ENCODE measurements around the gene TERF2IP.

Gene TERF2IP

DNA sequence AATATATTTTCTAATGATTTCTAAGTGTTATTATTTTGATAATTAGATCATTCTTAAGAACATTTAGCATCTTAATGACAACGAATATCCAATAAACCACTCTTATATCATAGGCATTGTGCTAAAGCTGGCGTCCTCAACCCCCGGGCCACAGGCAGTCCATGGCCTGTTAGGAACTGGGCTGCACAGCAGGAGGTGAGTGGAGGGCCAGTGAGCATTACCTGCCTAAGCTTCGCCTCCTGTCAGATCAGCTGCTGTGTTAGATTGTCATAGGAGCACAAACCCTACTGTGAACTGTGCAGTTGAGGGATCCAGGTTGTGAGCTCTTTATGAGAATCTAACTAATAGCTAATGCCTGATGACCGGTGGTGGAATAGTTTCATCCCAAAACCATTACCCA lies 50.0 kb downstream of the TERF2IP start:
- Histone ChIP-seq H2AFZ (ENCODE audit: low read length) (no peak overlapping the region), H3K4me3 (ENCODE audit: low read length) (no peak overlapping the region), H3K4me2 (ENCODE audit: low read depth, low read length) (no peak overlapping the region), H3K36me3 (replicated peaks; ENCODE audit: insufficient read depth, low read length) (no peaks in the 10 kb centered on the region), H3K27ac (ENCODE audit: low read length) (no peak overlapping the region), H3K9me2 (replicated peaks; ENCODE audit: insufficient read depth, low read length) (no peaks in the 10 kb centered on the region), H3K79me2 (ENCODE audit: low read length) (no peaks in the 10 kb centered on the region), H3K9ac (ENCODE audit: low read length) (no peak overlapping the region), H4K20me1 (ENCODE audit: insufficient read depth, low read length) (no peaks in the 10 kb centered on the region), H3K27me3 (replicated peaks; ENCODE audit: insufficient read depth, low read length) (no peaks in the 10 kb centered on the region), H3K4me1 (ENCODE audit: low read length) (no peaks in the 10 kb centered on the region), H3F3A (ENCODE audit: insufficient read depth, low read length) (no peaks in the 10 kb centered on the region), H3K9me3 (replicated peaks; ENCODE audit: insufficient read depth, low read length) (no peaks in the 10 kb centered on the region)
- DNase-seq: no peak
- no peak for TF ChIP-seq EZH2 (optimal IDR thresholded peaks at IDR 0.05; ENCODE audit: low read depth, low read length)
- TF ChIP-seq CTCF (IDR thresholded peaks at IDR 0.05; ENCODE audit: low read length): no peak
- TF ChIP-seq EZH2phosphoT487 (IDR thresholded peaks at IDR 0.05; ENCODE audit: low read length): no peak

DNA sequence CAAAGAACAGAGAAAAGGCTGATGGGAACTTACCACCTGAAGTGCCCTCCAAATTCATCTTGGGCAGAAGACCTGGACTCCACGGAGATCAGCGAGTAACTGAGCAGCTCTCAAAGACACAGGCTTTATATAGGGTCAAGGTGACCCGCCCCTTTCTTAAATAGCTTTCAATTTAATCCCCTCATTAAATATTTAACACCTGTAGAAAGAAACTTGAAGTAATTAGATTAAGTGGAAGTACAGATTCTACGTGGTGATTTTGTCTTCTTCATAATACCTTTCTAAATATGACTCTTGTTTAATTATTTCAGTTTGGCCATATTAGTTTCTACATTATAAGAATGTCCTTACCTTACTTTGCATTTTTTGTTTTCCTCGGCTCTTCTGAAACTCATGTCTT lies 53.8 kb downstream of the TERF2IP start, which contains the start of gene DUXB:
Gene DUXB, minus strand, starts transcription at position 101 of the 400 bp plus-strand sequence. Its CDS starts 43 bp downstream, at position 58.
- no peaks in the 10 kb centered on the region for H3K79me2 ChIP-seq (ENCODE audit: low read length)
- no peak within 1 kb of the TSS for H3K4me2 ChIP-seq (ENCODE audit: low read depth, low read length)
- H3K9me2 ChIP-seq (replicated peaks; ENCODE audit: insufficient read depth, low read length): no peaks in the 10 kb centered on the region
- H2AFZ ChIP-seq (ENCODE audit: low read length): no peak within 1 kb of the TSS
- DNase-seq: no peak
- H3K27me3 ChIP-seq (replicated peaks; ENCODE audit: insufficient read depth, low read length): no peaks in the 10 kb centered on the region
- no peaks in the 10 kb centered on the region for H3K4me1 ChIP-seq (ENCODE audit: low read length)
- no peak within 1 kb of the TSS for H3K4me3 ChIP-seq (ENCODE audit: low read length)
- TF ChIP-seq EZH2 (optimal IDR thresholded peaks at IDR 0.05; ENCODE audit: low read depth, low read length): no peak
- no peak within 1 kb of the TSS for H3K27ac ChIP-seq (ENCODE audit: low read length)
- H4K20me1 ChIP-seq (ENCODE audit: insufficient read depth, low read length): no peaks in the 10 kb centered on the region
- H3K36me3 ChIP-seq (replicated peaks; ENCODE audit: insufficient read depth, low read length): no peaks in the 10 kb centered on the region
- H3K9ac ChIP-seq (ENCODE audit: low read length): no peak within 1 kb of the TSS
- H3K9me3 ChIP-seq (replicated peaks; ENCODE audit: insufficient read depth, low read length): no peaks in the 10 kb centered on the region
- H3F3A ChIP-seq (ENCODE audit: insufficient read depth, low read length): no peaks in the 10 kb centered on the region

- Histone ChIP-seq H3K9me3 (replicated peaks; ENCODE audit: insufficient read depth, low read length) (no peaks in the 10 kb centered on the region), H3K4me1 (ENCODE audit: low read length) (no peaks in the 10 kb centered on the region), H3K9ac (ENCODE audit: low read length) (no peak overlapping the region), H3K36me3 (replicated peaks; ENCODE audit: insufficient read depth, low read length) (no peaks in the 10 kb centered on the region), H3K4me3 (ENCODE audit: low read length) (no peak overlapping the region), H3K4me2 (ENCODE audit: low read depth, low read length) (no peak overlapping the region), H4K20me1 (ENCODE audit: insufficient read depth, low read length) (no peaks in the 10 kb centered on the region), H3K9me2 (replicated peaks; ENCODE audit: insufficient read depth, low read length) (no peaks in the 10 kb centered on the region), H2AFZ (ENCODE audit: low read length) (no peak overlapping the region), H3K27ac (ENCODE audit: low read length) (no peak overlapping the region), H3K27me3 (replicated peaks; ENCODE audit: insufficient read depth, low read length) (no peaks in the 10 kb centered on the region), H3F3A (ENCODE audit: insufficient read depth, low read length) (no peaks in the 10 kb centered on the region), H3K79me2 (ENCODE audit: low read length) (no peaks in the 10 kb centered on the region)
- no peak for TF ChIP-seq EZH2phosphoT487 (IDR thresholded peaks at IDR 0.05; ENCODE audit: low read length)
- TF ChIP-seq EZH2 (optimal IDR thresholded peaks at IDR 0.05; ENCODE audit: low read depth, low read length): no peak
- no peak for TF ChIP-seq CTCF (IDR thresholded peaks at IDR 0.05; ENCODE audit: low read length)
- no peak for DNase-seq
Observed at GRCh38 chr16:75702242-75702641, 54.7 kb downstream of the TERF2IP start.

GRCh38 chr16:75703306-75703705 lies 55.7 kb downstream of the TERF2IP start:
- Histone ChIP-seq H3K4me2 (ENCODE audit: low read depth, low read length) (no peak overlapping the region), H3K79me2 (ENCODE audit: low read length) (no peaks in the 10 kb centered on the region), H4K20me1 (ENCODE audit: insufficient read depth, low read length) (no peaks in the 10 kb centered on the region), H3K27me3 (replicated peaks; ENCODE audit: insufficient read depth, low read length) (no peaks in the 10 kb centered on the region), H3K36me3 (replicated peaks; ENCODE audit: insufficient read depth, low read length) (no peaks in the 10 kb centered on the region), H3K4me1 (ENCODE audit: low read length) (no peaks in the 10 kb centered on the region), H3K4me3 (ENCODE audit: low read length) (no peak overlapping the region), H3K27ac (ENCODE audit: low read length) (no peak overlapping the region), H3F3A (ENCODE audit: insufficient read depth, low read length) (no peaks in the 10 kb centered on the region), H3K9me3 (replicated peaks; ENCODE audit: insufficient read depth, low read length) (no peaks in the 10 kb centered on the region), H3K9me2 (replicated peaks; ENCODE audit: insufficient read depth, low read length) (no peaks in the 10 kb centered on the region), H2AFZ (ENCODE audit: low read length) (no peak overlapping the region), H3K9ac (ENCODE audit: low read length) (no peak overlapping the region)
- DNase-seq: no peak
- TF ChIP-seq EZH2 (optimal IDR thresholded peaks at IDR 0.05; ENCODE audit: low read depth, low read length) (no peak), CTCF (IDR thresholded peaks at IDR 0.05; ENCODE audit: low read length) (no peak), EZH2phosphoT487 (IDR thresholded peaks at IDR 0.05; ENCODE audit: low read length) (no peak)
